ENCODE results near the gene CD101. TPM values are rescaled to one million over a fixed set of nuclear protein-coding genes. Genes with fewer than 3 reads are reported as not detected.

The CD101 gene
- total RNA-seq, 1 experiment from 2014 or later: 0.76 TPM

GRCh38 chr1:117003223-117003875 lies 1.8 kb downstream of the CD101 start:
- no peaks in the 10 kb centered on the region for H3K36me3 ChIP-seq (ENCODE audit: low read depth)
- H3F3A ChIP-seq (ENCODE audit: insufficient read depth, low read depth): 0 out of 2 replicates have a peak, but pooled peaks cover 3% of the 10 kb centered on the region
- H3K4me1 ChIP-seq (replicated peaks; ENCODE audit: insufficient read depth): peaks cover 22% of the 10 kb centered on the region
- H3K79me2 ChIP-seq (ENCODE audit: low read depth): no peaks in the 10 kb centered on the region
- H3K4me2 ChIP-seq: no peak overlapping the region
- no TSS peak for BruUV-seq (replicated peaks)
- TF ChIP-seq EZH2 (IDR thresholded peaks at IDR 0.05; ENCODE audit: low read depth) (no peak), CTCF (conservative IDR thresholded peaks at IDR 0.05) (no peak)
- CTCF ChIA-PET: no interaction called here
- no peaks in the 10 kb centered on the region for H3K9me2 ChIP-seq (ENCODE audit: insufficient read depth)
- H3K4me3 ChIP-seq: no peak overlapping the region
- no peak overlapping the region for H3K27ac ChIP-seq
- H4K20me1 ChIP-seq (ENCODE audit: insufficient read depth): no peaks in the 10 kb centered on the region
- intact Hi-C loops (cut with micrococcal nuclease; ENCODE audit: unreplicated experiment): no loop called here
- H3K27me3 ChIP-seq (ENCODE audit: insufficient read depth, low read depth): no peaks in the 10 kb centered on the region
- POLR2A ChIA-PET (ENCODE audit: unreplicated experiment): no interaction called here
- no peak overlapping the region for H2AFZ ChIP-seq
- DNase-seq: no peak
- H3K9me3 ChIP-seq (ENCODE audit: insufficient read depth, low read depth): no peaks in the 10 kb centered on the region

- TF ChIP-seq EZH2 (IDR thresholded peaks at IDR 0.05; ENCODE audit: low read depth) (no peak), CTCF (conservative IDR thresholded peaks at IDR 0.05) (no peak)
- DNase-seq: no peak
- H3K4me3 ChIP-seq: no peak overlapping the region
- peaks cover 3% of the 10 kb centered on the region; the same call in 1 of the 2 replicates for H3F3A ChIP-seq (ENCODE audit: insufficient read depth, low read depth)
- intact Hi-C loops (cut with micrococcal nuclease; ENCODE audit: unreplicated experiment): loop anchor here (1.0 kb wide), 1 partner anchor 10 kb away; no protein-coding TSS in a partner anchor
- H3K9me2 ChIP-seq (ENCODE audit: insufficient read depth): no peaks in the 10 kb centered on the region
- H3K79me2 ChIP-seq (ENCODE audit: low read depth): no peaks in the 10 kb centered on the region
- H3K27ac ChIP-seq: peak overlapping the region; percentile 38
- no peaks in the 10 kb centered on the region for H3K9me3 ChIP-seq (ENCODE audit: insufficient read depth, low read depth)
- H3K4me1 ChIP-seq (replicated peaks; ENCODE audit: insufficient read depth): peaks cover 24% of the 10 kb centered on the region
- H3K4me2 ChIP-seq: peak overlapping the region; percentile 24
- H3K27me3 ChIP-seq (ENCODE audit: insufficient read depth, low read depth): no peaks in the 10 kb centered on the region
- CTCF ChIA-PET: no interaction called here
- POLR2A ChIA-PET (ENCODE audit: unreplicated experiment): no interaction called here
- H2AFZ ChIP-seq: peak overlapping the region; percentile 48
- no peaks in the 10 kb centered on the region for H3K36me3 ChIP-seq (ENCODE audit: low read depth)
- H4K20me1 ChIP-seq (ENCODE audit: insufficient read depth): no peaks in the 10 kb centered on the region
- BruUV-seq (replicated peaks): no TSS peak
Observed at GRCh38 chr1:117007719-117008013, 6.1 kb downstream of the CD101 start.

- intact Hi-C loops (cut with micrococcal nuclease; ENCODE audit: unreplicated experiment): no loop called here
- no peak overlapping the region for H3K4me3 ChIP-seq
- H3K27ac ChIP-seq: no peak overlapping the region
- H3K27me3 ChIP-seq (ENCODE audit: insufficient read depth, low read depth): no peaks in the 10 kb centered on the region
- no peaks in the 10 kb centered on the region for H3K36me3 ChIP-seq (ENCODE audit: low read depth)
- H2AFZ ChIP-seq: no peak overlapping the region
- no peak overlapping the region for H3K4me2 ChIP-seq
- H3K9me3 ChIP-seq (ENCODE audit: insufficient read depth, low read depth): no peaks in the 10 kb centered on the region
- peaks cover 29% of the 10 kb centered on the region for H3K4me1 ChIP-seq (replicated peaks; ENCODE audit: insufficient read depth)
- no peak for DNase-seq
- TF ChIP-seq CTCF (conservative IDR thresholded peaks at IDR 0.05) (no peak), EZH2 (IDR thresholded peaks at IDR 0.05; ENCODE audit: low read depth) (no peak)
- H3F3A ChIP-seq (ENCODE audit: insufficient read depth, low read depth): peaks cover 11% of the 10 kb centered on the region
- ChIA-PET CTCF (no interaction called here), POLR2A (ENCODE audit: unreplicated experiment) (no interaction called here)
- H3K79me2 ChIP-seq (ENCODE audit: low read depth): no peaks in the 10 kb centered on the region
- H4K20me1 ChIP-seq (ENCODE audit: insufficient read depth): no peaks in the 10 kb centered on the region
- no TSS peak for BruUV-seq (replicated peaks)
- H3K9me2 ChIP-seq (ENCODE audit: insufficient read depth): no peaks in the 10 kb centered on the region
Observed at GRCh38 chr1:117008656-117009055, 7.1 kb downstream of the CD101 start.
